ENCODE data around the gene HOXA11. TPM values are rescaled to one million over a fixed set of nuclear protein-coding genes. Genes with fewer than 3 reads are reported as not detected.

Gene HOXA11
- total RNA-seq, 1 donor from 2014 or later: not detected

- Mint-ChIP-seq H3K27me3 (peaks cover 62% of the 10 kb centered on the region), H3K4me1 (peaks cover 10% of the 10 kb centered on the region), H3K4me3 (no peak overlapping the region), H3K27ac (no peak overlapping the region), H3K9me3 (no peaks in the 10 kb centered on the region), H3K36me3 (ENCODE audit: low read depth) (no peaks in the 10 kb centered on the region)
- no peak for ATAC-seq (ENCODE audit: low read depth)
- no peak for TF ChIP-seq CTCF (IDR thresholded peaks at IDR 0.05)
- ChIA-PET POLR2A (interaction anchor here (0.6 kb wide), 1 partner anchor 592 kb away, joined by 3 read pairs; no protein-coding TSS in a partner anchor), CTCF (interaction anchor here (1.8 kb wide), 1 partner anchor 17 kb away, joined by 10 read pairs; no protein-coding TSS in a partner anchor)
- intact Hi-C loops (cut with micrococcal nuclease): no loop called here
- DNase-seq: no peak
Measured at GRCh38 chr7:27178366-27178765, 6.7 kb downstream of the HOXA11 start.

GRCh38 chr7:27177795-27178320 is 7.2 kb downstream of the HOXA11 start:
- POLR2A ChIA-PET: no interaction called here
- no peak for ATAC-seq (ENCODE audit: low read depth)
- Mint-ChIP-seq H3K27me3 (peaks cover 60% of the 10 kb centered on the region), H3K4me3 (no peak overlapping the region), H3K27ac (no peak overlapping the region), H3K9me3 (no peaks in the 10 kb centered on the region), H3K36me3 (ENCODE audit: low read depth) (no peaks in the 10 kb centered on the region), H3K4me1 (peaks cover 12% of the 10 kb centered on the region)
- CTCF ChIA-PET: interaction anchor here (0.9 kb wide), 1 partner anchor 15 kb away, joined by 4 read pairs; no protein-coding TSS in a partner anchor
- intact Hi-C loops (cut with micrococcal nuclease): no loop called here
- no peak for TF ChIP-seq CTCF (IDR thresholded peaks at IDR 0.05)
- no peak for DNase-seq

GRCh38 chr7:27176962-27177794 is 7.9 kb downstream of the HOXA11 start:
- no peaks in the 10 kb centered on the region for H3K36me3 Mint-ChIP-seq (ENCODE audit: low read depth)
- H3K4me1 Mint-ChIP-seq: peaks cover 14% of the 10 kb centered on the region
- ATAC-seq (ENCODE audit: low read depth) (no peak), DNase-seq (no peak)
- no peaks in the 10 kb centered on the region for H3K9me3 Mint-ChIP-seq
- POLR2A ChIA-PET: no interaction called here
- no peak overlapping the region for H3K27ac Mint-ChIP-seq
- intact Hi-C loops (cut with micrococcal nuclease): no loop called here
- CTCF ChIA-PET: interaction anchor here (0.9 kb wide), 1 partner anchor 14 kb away, joined by 4 read pairs; no protein-coding TSS in a partner anchor
- peaks cover 56% of the 10 kb centered on the region for H3K27me3 Mint-ChIP-seq
- no peak for TF ChIP-seq CTCF (IDR thresholded peaks at IDR 0.05)
- H3K4me3 Mint-ChIP-seq: no peak overlapping the region

- Mint-ChIP-seq H3K27me3 (peaks cover 60% of the 10 kb centered on the region), H3K4me1 (peaks cover 19% of the 10 kb centered on the region), H3K9me3 (no peaks in the 10 kb centered on the region), H3K27ac (no peak overlapping the region), H3K36me3 (ENCODE audit: low read depth) (no peaks in the 10 kb centered on the region), H3K4me3 (no peak overlapping the region)
- ATAC-seq (ENCODE audit: low read depth) (no peak), DNase-seq (no peak)
- intact Hi-C loops (cut with micrococcal nuclease): no loop called here
- no peak for TF ChIP-seq CTCF (IDR thresholded peaks at IDR 0.05)
- CTCF ChIA-PET: interaction anchor here (1.3 kb wide), 1 partner anchor 15 kb away, joined by 3 read pairs; no protein-coding TSS in a partner anchor
- POLR2A ChIA-PET: no interaction called here
Measured at GRCh38 chr7:27176524-27176845, 8.5 kb downstream of the HOXA11 start.
